GM12864 (cell line): Measurements from ENCODE around the gene VTI1A.

Experiments
- DNase-seq: peaks from one replicate; pipeline ENCODE4 v3.0.0-alpha.2; 2011; ENCODE audit warnings: low read depth
- H3K4me3 ChIP-seq: 2 replicates; pipeline ENCODE4 v1.5.1; 2011; ENCODE audit warnings: mild to moderate bottlenecking, low read depth, low read length, control low read depth
- TF ChIP-seq, protein P1 (sequence below): IDR thresholded peaks from 2 replicates; pipeline ENCODE4 v1.5.1; 2011; ENCODE audit warnings: low read depth, mild to moderate bottlenecking, moderate library complexity, low read length, control low read depth, inconsistent platforms; ENCODE audit errors: missing control alignments

VTI1A gene

DNA sequence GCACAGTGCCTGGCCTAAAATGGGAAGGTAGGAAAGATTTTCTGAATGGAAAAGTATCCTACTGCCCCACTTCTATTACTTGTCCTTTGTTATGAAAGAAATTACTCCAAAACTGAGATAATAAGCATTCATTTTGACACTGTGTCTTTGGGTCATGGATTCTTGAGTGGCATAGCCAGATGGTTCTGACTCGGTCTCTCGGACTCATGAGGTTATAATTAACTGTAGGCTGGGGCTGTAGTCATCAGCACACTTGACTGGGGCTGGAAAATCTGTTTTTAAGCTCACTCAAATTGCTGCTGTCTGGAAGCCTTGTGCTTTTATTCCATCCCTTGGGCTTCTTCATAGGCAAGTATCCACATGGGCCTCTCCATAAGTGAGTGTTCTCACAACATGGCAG lies 160.5 kb downstream of the VTI1A start:
- no peak overlapping the region for H3K4me3 ChIP-seq
- TF ChIP-seq, protein P1, sequence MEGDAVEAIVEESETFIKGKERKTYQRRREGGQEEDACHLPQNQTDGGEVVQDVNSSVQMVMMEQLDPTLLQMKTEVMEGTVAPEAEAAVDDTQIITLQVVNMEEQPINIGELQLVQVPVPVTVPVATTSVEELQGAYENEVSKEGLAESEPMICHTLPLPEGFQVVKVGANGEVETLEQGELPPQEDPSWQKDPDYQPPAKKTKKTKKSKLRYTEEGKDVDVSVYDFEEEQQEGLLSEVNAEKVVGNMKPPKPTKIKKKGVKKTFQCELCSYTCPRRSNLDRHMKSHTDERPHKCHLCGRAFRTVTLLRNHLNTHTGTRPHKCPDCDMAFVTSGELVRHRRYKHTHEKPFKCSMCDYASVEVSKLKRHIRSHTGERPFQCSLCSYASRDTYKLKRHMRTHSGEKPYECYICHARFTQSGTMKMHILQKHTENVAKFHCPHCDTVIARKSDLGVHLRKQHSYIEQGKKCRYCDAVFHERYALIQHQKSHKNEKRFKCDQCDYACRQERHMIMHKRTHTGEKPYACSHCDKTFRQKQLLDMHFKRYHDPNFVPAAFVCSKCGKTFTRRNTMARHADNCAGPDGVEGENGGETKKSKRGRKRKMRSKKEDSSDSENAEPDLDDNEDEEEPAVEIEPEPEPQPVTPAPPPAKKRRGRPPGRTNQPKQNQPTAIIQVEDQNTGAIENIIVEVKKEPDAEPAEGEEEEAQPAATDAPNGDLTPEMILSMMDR, result no peak
- no peak for DNase-seq

DNA sequence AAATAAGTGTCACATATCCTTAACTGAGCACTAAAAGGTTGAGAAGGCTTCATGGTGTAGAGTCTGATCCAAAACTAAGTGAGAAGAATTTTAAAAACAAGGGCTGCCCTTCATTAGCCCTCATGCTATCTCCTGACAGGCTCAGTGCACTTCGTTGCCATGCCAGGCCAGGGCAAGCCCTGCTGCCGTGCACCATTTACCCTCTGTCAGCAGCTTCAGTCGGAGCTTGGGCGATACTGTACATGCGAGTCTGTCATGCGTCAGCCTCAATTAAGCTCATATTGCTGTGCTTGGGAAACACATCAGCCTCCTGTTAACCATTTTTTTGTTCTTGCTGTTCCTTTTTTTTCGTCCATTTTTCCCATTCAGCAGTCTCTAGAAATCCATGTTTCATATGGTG lies 166.6 kb downstream of the VTI1A start:
- TF ChIP-seq, protein P1, result no peak
- DNase-seq, result no peak
- no peak overlapping the region for H3K4me3 ChIP-seq

DNA sequence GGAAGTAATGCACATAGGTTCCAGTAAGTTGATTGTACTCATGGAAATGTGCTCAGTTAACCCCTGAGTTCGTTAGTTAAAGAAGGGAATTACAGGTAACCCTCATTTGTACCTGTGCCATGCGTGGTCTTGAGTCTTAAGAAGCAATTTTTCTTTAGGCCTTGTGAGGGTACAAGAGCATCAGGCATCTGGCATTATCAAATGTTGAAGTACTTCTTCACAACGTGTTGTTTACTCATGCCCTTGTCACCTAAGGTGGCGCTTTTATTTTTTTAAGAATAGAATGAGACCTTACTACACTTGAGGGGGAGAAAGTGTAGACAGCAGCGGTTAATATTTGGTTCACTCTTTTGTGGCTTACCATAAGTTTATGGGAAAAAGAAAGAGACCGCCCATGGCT lies 167.1 kb downstream of the VTI1A start:
- no peak overlapping the region for H3K4me3 ChIP-seq
- TF ChIP-seq, protein P1, result no peak
- DNase-seq, result no peak

DNA sequence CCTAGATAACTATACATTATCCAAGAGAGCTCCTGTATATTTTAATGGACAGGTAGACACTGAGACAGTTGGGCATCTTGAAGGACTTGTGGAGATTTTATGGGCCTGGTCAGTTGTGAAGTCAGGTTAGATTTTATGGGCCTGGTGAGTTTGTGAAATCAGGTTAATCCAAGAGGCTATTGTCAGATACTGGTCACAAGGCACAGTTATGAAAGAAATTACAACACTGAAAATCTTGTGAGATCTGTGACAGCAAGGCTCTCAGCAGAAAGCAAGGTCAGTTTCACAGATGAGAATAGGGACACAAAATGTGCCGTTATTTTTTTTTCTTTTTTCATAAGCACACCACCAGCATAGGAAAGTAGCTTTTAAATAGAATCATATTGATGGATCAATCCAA lies 167.6 kb downstream of the VTI1A start:
- TF ChIP-seq, protein P1, result no peak
- H3K4me3 ChIP-seq, result no peak overlapping the region
- no peak for DNase-seq

DNA sequence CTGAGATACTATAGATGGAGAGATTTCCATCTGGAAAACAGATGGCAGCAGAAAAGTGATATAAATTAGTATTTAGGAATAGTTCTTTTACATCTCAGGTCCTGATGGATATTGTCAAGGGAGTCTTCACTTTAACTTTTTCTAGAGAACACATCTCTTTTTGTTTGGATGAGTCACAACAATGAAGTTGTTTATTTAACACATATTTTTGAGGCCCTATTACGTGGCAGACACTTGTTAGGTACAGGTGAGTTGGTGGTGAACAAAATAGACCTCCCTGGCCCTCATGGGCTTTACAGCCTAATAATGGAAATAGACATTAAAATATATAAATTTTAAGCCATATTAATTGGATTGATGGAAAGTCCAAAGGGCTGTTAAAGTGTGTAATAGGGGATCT lies 168.3 kb downstream of the VTI1A start:
- no peak for DNase-seq
- TF ChIP-seq, protein P1, result no peak
- H3K4me3 ChIP-seq, result no peak overlapping the region

DNA sequence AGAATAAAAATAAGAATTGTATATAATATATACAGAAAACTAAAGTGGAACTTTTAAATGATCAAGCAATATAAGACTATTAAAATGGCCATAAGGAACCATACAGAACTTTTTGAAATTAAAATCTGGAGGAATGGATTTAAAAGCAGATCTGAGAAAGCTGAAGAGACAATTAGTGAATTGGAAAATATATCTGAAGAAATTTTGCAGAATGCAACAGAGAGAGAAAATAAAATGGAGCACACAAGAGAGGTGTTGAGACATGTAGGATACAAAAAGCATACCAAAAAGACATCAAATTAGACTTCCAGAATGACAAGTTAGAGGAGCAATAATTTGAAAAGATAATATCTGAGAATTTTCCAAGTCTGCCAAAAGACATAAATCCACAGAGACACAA lies 169.6 kb downstream of the VTI1A start:
- TF ChIP-seq, protein P1, result no peak

DNA sequence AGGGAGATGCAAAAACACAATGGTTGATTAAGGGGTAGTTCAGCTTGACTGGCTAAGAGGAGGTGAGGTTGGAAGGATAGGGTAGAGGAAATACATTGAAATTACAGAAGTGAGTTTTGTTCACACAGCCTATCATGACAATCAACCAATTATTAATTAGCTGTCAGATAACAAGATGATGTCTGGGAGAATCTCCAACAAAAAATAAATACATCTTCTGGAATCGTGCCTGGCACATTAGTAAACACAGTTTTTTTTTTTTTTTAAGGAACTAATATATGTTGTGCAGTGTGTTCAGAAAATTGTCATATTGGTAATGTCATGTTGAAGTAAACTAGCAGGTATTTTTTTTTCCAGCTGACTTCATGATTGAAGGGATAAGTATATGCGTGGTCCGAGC lies 171.8 kb downstream of the VTI1A start:
- DNase-seq, result no peak
- H3K4me3 ChIP-seq, result no peak overlapping the region
- TF ChIP-seq, protein P1, result no peak

More for the DNA sequence above, 169.6 kb downstream of the VTI1A start:
- H3K4me3 ChIP-seq, result no peak overlapping the region
- DNase-seq, result no peak
